ENCODE measurements around the gene IRF2BP2. TPM values are rescaled to one million over a fixed set of nuclear protein-coding genes. Genes with fewer than 3 reads are reported as not detected.
"Not testable (repeated sequence)": the region's sequence is repeated elsewhere in the genome, so short reads cannot be mapped to it uniquely, and the experiment has no call there.

Gene IRF2BP2
- total RNA-seq, 1 donor from 2014 or later: 158 TPM

DNA sequence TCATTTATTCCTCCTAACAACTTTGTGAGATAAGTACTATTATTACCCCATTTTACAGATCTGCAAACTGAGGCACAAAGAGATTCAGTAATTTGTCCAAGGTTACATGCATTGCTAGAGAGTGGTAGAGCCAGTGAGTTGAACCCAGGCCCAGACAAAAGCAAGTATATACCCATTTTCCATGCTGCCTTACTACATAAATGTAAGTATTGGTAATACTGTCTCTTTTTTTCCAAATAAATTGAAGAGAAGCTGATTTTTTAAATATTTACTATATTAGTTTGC, 33.8 kb upstream of the IRF2BP2 start:
- no peaks in the 10 kb centered on the region for H3K36me3 Mint-ChIP-seq (ENCODE audit: low read depth, unreplicated experiment)
- no peaks in the 10 kb centered on the region for H3K9me3 Mint-ChIP-seq (ENCODE audit: unreplicated experiment)
- H3K4me1 Mint-ChIP-seq (ENCODE audit: unreplicated experiment): no peaks in the 10 kb centered on the region
- H3K27ac Mint-ChIP-seq (ENCODE audit: unreplicated experiment): no peak overlapping the region
- no peaks in the 10 kb centered on the region for H3K27me3 Mint-ChIP-seq (ENCODE audit: unreplicated experiment)
- DNase-seq (ENCODE audit: low spot score): no peak
- TF ChIP-seq, protein P1, sequence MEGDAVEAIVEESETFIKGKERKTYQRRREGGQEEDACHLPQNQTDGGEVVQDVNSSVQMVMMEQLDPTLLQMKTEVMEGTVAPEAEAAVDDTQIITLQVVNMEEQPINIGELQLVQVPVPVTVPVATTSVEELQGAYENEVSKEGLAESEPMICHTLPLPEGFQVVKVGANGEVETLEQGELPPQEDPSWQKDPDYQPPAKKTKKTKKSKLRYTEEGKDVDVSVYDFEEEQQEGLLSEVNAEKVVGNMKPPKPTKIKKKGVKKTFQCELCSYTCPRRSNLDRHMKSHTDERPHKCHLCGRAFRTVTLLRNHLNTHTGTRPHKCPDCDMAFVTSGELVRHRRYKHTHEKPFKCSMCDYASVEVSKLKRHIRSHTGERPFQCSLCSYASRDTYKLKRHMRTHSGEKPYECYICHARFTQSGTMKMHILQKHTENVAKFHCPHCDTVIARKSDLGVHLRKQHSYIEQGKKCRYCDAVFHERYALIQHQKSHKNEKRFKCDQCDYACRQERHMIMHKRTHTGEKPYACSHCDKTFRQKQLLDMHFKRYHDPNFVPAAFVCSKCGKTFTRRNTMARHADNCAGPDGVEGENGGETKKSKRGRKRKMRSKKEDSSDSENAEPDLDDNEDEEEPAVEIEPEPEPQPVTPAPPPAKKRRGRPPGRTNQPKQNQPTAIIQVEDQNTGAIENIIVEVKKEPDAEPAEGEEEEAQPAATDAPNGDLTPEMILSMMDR (IDR thresholded peaks at IDR 0.05; ENCODE audit: unreplicated experiment): no peak
- no peak overlapping the region for H3K4me3 Mint-ChIP-seq (ENCODE audit: unreplicated experiment)

DNA sequence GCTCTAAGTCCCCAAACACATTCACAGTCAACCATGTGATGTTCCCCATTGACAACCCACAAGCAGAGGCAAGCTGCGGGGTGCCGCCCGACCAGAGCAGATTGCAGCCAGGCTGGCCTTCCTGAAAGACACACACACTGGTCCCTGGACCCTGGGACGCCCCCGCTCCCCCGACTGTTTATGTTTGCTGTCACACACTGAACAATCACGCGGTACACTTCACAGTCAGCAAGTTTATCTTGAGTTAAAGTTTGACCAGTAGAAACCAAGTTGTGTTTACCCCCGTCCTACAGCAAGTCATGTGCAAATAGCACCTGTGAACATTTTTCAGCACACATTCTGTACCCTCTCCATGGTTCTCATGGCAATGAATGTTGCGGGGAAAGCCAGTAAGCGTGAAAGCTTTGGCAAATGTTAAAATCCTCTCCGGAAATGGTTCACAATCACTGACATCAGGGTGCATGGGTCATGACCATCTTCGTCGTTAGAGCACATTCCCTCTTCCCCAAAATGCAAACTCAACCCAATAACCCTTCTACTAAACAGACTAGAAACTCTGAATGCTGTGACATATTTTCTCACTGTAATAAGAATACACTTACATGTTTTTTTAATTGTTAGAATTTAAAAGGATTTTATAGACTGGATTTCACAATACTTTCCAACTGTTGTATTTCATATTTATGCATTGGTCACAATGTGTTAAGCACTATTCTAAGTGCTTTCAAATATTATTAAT, 33.3 kb upstream of the IRF2BP2 start:
- H3K9me3 Mint-ChIP-seq (ENCODE audit: unreplicated experiment): no peaks in the 10 kb centered on the region
- no peak for DNase-seq (ENCODE audit: low spot score)
- no peaks in the 10 kb centered on the region for H3K36me3 Mint-ChIP-seq (ENCODE audit: low read depth, unreplicated experiment)
- no peaks in the 10 kb centered on the region for H3K27me3 Mint-ChIP-seq (ENCODE audit: unreplicated experiment)
- no peak overlapping the region for H3K4me3 Mint-ChIP-seq (ENCODE audit: unreplicated experiment)
- TF ChIP-seq, protein P1 (IDR thresholded peaks at IDR 0.05; ENCODE audit: unreplicated experiment): no peak
- no peaks in the 10 kb centered on the region for H3K4me1 Mint-ChIP-seq (ENCODE audit: unreplicated experiment)
- H3K27ac Mint-ChIP-seq (ENCODE audit: unreplicated experiment): no peak overlapping the region

DNA sequence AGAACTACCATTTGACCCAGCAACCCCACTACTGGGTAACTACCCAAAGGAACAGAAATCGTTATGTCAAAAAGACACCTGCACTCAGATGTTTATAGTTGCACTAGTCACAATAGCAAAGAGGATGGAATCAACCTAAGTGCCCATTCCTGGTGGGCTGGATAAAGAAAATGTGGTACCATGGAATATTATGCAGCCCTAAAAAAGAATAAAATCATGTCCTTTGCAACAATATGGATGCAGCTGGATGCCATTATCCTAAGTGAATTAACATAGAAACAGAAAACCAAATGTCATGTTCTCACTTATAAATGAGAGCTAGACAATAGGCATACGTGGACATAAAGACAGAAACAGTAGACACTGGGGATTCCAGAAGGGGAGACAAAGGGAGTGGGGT, 32.5 kb upstream of the IRF2BP2 start:
- no peak overlapping the region for H3K4me3 Mint-ChIP-seq (ENCODE audit: unreplicated experiment)
- DNase-seq (ENCODE audit: low spot score): no peak
- H3K9me3 Mint-ChIP-seq (ENCODE audit: unreplicated experiment): no peaks in the 10 kb centered on the region
- no peaks in the 10 kb centered on the region for H3K36me3 Mint-ChIP-seq (ENCODE audit: low read depth, unreplicated experiment)
- H3K4me1 Mint-ChIP-seq (ENCODE audit: unreplicated experiment): no peaks in the 10 kb centered on the region
- TF ChIP-seq, protein P1 (IDR thresholded peaks at IDR 0.05; ENCODE audit: unreplicated experiment): no peak
- no peak overlapping the region for H3K27ac Mint-ChIP-seq (ENCODE audit: unreplicated experiment)
- no peaks in the 10 kb centered on the region for H3K27me3 Mint-ChIP-seq (ENCODE audit: unreplicated experiment)

DNA sequence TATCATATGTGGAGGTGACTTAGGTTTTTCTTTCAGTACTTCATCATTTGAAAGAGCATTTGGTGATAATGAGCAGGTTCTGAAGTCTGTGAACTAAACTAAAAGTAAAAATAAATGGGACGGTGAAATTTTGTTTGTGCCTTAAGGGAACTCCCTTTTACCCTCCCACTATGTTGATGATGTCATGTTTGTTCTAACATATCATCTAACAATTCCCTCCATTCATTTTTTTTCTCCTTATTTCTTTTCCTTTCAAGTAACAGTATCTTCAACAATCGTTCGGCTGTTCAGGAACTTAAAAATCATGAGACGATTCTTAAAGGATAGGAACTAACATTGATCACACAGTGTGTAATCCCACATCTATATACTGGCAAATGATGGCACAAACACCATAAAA, 30.0 kb upstream of the IRF2BP2 start:
- Mint-ChIP-seq H3K4me3 (ENCODE audit: unreplicated experiment) (no peak overlapping the region), H3K36me3 (ENCODE audit: low read depth, unreplicated experiment) (no peaks in the 10 kb centered on the region), H3K27me3 (ENCODE audit: unreplicated experiment) (no peaks in the 10 kb centered on the region), H3K9me3 (ENCODE audit: unreplicated experiment) (no peaks in the 10 kb centered on the region), H3K27ac (ENCODE audit: unreplicated experiment) (no peak overlapping the region), H3K4me1 (ENCODE audit: unreplicated experiment) (no peaks in the 10 kb centered on the region)
- TF ChIP-seq, protein P1 (IDR thresholded peaks at IDR 0.05; ENCODE audit: unreplicated experiment): no peak
- DNase-seq (ENCODE audit: low spot score): no peak

DNA sequence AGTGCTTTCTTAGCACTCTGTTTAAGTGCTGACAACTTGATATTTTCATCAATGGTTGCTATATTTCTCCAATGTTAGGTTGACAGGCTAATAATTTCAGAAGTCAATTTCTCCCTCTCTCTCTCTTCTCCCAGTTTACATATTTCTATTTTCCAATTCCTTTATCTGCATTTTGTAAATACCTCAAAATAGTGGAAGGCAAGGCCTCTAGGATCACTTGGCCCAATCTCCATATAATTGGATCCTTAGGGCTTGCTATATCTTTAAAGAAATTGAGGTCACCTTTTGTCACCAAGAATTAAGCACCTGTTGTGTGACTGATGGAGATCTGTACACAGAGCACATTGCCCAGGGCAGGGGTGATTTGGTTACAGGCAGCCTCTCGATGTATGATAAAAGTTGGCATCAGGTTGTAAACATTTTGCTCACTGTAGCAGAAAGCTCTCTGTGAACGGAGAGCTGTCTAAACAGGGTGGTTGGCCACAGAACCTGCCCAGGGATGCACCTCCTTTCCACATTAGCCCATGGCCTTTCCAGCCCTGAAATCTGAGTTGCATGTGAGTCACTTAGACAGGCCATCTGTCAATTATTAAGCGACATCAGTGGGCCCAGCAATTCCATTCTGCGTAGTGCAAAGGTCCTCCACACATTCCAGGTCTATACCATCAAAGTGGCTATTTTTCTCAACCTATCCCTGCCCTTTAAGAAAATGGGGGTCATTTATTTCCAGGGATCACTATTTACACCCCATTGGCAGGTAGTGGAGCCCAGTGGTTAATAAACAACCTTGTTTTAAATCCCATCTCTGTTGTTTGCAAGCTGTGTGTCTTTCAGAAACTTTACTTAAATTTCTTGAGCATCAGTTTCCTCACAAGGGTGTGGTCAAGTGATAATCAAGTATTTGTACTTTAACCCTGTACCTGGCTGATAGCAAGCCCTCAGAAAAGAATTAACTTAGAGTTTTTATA, 29.1 kb upstream of the IRF2BP2 start:
- no peaks in the 10 kb centered on the region for H3K36me3 Mint-ChIP-seq (ENCODE audit: low read depth, unreplicated experiment)
- no peak overlapping the region for H3K4me3 Mint-ChIP-seq (ENCODE audit: unreplicated experiment)
- no peaks in the 10 kb centered on the region for H3K4me1 Mint-ChIP-seq (ENCODE audit: unreplicated experiment)
- no peak overlapping the region for H3K27ac Mint-ChIP-seq (ENCODE audit: unreplicated experiment)
- DNase-seq (ENCODE audit: low spot score): no peak
- no peaks in the 10 kb centered on the region for H3K9me3 Mint-ChIP-seq (ENCODE audit: unreplicated experiment)
- TF ChIP-seq, protein P1 (IDR thresholded peaks at IDR 0.05; ENCODE audit: unreplicated experiment): no peak
- no peaks in the 10 kb centered on the region for H3K27me3 Mint-ChIP-seq (ENCODE audit: unreplicated experiment)

DNA sequence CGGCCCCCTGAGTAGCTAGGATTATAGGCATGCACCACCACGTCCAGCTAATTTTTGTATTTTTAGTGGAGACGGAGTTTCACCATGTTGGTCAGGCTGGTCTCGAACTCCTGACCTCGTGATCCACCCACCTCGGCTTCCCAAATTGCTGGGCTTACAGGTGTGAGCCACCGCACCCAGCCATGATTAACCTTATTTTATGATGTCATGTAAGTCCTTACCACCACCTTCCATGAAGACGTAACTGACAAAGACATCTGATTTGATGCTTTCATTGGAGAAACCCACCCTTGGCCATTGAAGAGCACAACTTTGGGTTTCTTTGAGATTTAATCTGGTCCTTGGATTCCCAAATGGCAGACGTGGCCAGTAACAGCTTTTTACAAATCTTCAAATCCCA, 24.9 kb upstream of the IRF2BP2 start:
- not testable (repeated sequence) for H3K4me3 Mint-ChIP-seq (ENCODE audit: unreplicated experiment); DNase-seq (ENCODE audit: low spot score); H3K36me3 Mint-ChIP-seq (ENCODE audit: low read depth, unreplicated experiment); H3K4me1 Mint-ChIP-seq (ENCODE audit: unreplicated experiment); H3K9me3 Mint-ChIP-seq (ENCODE audit: unreplicated experiment); H3K27me3 Mint-ChIP-seq (ENCODE audit: unreplicated experiment); H3K27ac Mint-ChIP-seq (ENCODE audit: unreplicated experiment)

All from endothelial cell (in vitro differentiated cells).